GM21381 (cell line): ENCODE measurements around the gene TMEM175.
"Not testable (repeated sequence)": the region's sequence is repeated elsewhere in the genome, so short reads cannot be mapped to it uniquely, and the experiment has no call there.

ENCODE experiments used
- ATAC-seq: cut with Tn5 transposase; IDR thresholded peaks from one replicate; pipeline ENCODE4 v1.9.1; 2021; ENCODE audit warnings: mild to moderate bottlenecking, moderate library complexity; ENCODE audit not compliant: unreplicated experiment

The TMEM175 gene

GRCh38 chr4:987624-988513 lies 55.6 kb downstream of the TMEM175 start:
- ATAC-seq = no peak

GRCh38 chr4:988726-989721 lies 56.8 kb downstream of the TMEM175 start:
- ATAC-seq = no peak

- no peak for ATAC-seq
Observed at GRCh38 chr4:989722-990471, 57.6 kb downstream of the TMEM175 start.

GRCh38 chr4:990746-991367 lies 58.6 kb downstream of the TMEM175 start:
- no peak for ATAC-seq

- ATAC-seq = no peak
Observed at GRCh38 chr4:991451-992296, 59.4 kb downstream of the TMEM175 start.

- ATAC-seq = no peak
Observed at GRCh38 chr4:992297-993110, 60.2 kb downstream of the TMEM175 start.

- ATAC-seq = no peak
Observed at GRCh38 chr4:993111-994029, 61.1 kb downstream of the TMEM175 start, which contains the start of gene SLC26A1. Gene SLC26A1, minus strand, starts transcription at chr4:993404. Its CDS starts 1,701 bp downstream, at chr4:991703.

DNA sequence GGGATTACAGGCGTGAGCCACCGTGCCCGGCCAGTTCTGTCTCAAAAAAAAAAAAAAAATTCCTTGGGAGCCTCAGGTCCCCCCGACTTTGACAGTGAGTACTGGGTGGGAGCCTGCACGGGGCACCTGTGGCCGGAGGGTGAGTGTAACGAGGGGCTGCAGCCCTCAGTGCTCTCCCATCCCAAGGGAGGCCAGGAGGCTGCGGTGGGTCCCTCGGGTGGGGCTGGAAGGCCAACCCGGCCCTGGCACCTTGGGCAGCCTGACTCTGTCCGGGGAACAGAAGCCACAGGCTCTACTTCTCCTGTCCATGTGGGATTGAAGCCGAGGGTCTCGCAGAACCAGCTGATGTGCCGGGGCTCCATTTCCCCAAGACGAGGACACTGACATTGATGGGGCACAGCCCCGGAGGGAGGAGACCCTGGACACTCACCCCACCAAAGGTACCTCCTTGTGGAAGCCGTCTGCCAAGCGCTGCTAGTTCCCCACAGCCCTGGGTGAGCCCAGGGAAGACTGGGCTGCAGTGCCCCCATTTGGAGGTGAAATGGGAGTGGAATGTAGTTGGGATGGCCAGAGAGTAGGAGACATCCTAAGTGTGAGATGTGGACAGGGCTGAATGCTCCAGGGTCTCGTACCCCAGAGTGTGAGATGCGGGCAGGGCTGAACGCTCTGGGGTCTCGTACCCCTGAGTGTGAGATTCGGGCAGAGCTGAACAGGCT lies 63.2 kb downstream of the TMEM175 start:
- no peak for ATAC-seq

- no peak for ATAC-seq
Observed at GRCh38 chr4:996030-996996, 64.1 kb downstream of the TMEM175 start.

GRCh38 chr4:996997-997374 lies 64.7 kb downstream of the TMEM175 start:
- no peak for ATAC-seq

DNA sequence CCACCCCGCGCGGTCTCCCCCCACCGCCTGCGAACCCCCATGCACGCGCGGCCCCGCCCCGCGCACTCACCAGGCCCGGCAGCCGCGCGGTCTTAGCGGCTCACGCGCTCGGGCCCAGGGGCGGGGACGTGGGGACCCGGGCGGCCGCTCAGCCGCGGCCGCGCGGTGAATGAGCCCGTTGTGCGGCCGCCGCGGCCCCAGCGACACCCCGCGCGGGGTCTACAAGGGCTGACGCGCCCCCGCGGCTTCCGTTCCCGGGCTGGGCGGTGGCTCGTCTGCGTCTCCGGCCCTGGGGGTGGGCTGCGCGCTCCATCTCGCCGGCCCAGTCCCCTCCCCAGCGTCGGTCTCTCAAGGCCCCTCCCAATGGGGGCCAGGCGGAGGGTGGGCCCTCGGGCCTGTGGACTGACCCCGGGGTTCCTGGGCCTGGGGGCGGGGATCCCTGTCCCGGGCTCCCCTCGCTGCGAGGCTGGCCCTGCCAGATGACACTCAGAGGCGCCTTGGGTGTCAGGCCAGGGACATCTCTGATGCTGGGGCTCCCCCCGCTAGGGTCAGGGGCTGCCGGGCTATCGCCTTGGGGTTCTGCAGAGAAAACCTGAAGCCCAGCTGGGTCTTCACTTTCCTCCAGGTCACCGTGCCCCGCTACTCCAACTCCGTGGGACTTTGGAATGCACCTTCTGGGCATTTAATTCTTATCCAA lies 65.3 kb downstream of the TMEM175 start:
- ATAC-seq = no peak

DNA sequence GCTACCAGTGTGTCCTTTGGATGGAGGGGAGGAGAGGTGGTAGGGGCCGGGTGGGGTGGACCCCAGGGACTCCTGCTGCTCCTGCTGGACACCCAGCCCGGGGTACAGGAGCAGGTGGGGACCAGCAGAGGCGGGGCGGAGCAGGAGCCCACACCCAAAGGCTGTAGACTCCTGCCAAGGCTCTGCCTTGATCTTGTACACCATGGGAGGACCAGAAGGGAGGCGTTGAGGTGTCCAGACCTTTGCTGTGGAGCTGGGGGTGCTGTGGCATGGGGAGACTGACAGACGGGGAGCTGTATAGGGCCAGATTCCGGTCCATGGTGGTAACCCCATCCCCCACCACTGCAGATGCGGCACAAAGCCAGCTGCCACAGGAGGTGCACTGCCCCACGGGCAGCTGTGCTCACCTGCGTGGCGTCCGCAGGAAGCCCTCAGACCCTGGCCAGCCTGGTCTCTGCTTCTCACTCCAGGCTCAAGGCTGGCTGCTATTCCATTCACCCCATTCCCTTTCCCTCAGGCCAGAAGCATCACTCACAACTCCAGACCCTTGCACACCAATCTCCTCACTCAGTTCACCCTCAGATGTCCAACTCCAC lies 65.9 kb downstream of the TMEM175 start:
- no peak for ATAC-seq

DNA sequence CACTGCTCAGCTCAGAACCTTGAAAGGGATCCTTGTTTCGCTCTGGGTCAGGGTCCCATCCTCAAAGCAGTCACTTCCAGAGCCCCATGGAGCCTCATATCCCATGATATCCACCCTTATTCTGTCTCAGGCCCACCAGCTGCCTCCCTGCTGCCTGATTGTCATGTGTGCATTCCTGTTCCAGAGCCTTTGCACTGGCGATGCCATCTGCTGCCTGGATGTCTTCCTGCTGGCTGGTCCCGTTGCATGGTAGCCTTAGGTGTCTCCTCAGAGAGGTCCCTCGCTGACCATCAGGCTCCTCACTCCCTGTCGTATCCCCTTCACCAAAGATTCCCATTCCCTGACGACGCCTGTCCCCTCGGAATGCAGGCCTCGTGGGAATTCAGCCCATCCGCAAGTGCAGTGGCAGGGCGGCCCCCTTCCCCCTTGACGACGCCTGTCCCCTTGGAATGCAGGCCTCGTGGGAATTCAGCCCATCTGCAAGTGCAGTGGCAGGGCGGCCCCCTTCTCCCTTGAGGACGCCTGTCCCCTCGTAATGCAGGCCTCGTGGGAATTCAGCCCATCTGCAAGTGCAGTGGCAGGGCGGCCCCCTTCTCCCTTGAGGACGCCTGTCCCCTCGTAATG lies 67.1 kb downstream of the TMEM175 start:
- ATAC-seq = not testable (repeated sequence)

DNA sequence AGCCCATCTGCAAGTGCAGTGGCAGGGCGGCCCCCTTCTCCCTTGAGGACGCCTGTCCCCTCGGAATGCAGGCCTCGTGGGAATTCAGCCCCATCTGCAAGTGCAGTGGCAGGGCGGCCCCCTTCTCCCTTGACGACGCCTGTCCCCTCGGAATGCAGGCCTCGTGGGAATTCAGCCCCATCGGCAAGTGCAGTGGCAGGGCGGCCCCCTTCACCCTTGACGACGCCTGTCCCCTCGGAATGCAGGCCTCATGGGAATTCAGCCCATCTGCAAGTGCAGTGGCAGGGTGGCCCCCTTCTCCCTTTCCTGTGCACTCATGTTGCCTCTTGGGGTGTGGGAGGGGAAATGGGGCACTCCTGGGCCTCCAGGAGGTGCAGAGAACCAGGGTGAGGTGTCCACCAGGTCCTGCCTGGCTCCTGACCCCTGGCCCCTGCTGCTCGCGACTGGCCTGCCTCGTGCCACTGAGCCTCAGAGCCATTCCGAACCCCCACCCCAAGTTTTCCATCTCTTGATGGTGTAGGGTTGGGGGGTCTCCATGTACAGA lies 67.7 kb downstream of the TMEM175 start:
- no peak for ATAC-seq
